Neutrophil (primary cell): ENCODE results near the gene FRYL.
"Not testable (repeated sequence)": the region's sequence is repeated elsewhere in the genome, so short reads cannot be mapped to it uniquely, and the experiment has no call there.

ENCODE experiments used
- H3K27ac ChIP-seq: fragments of 200-600 bp; sonication (generic); 2 replicates; pipeline ENCODE4 v1.5.1; 2016; ENCODE audit warnings: mild to moderate bottlenecking, moderate library complexity
- H3K27me3 ChIP-seq: fragments of 200-600 bp; sonication (generic); 2 replicates; pipeline ENCODE4 v1.6.0; 2016; ENCODE audit warnings: mild to moderate bottlenecking
- H3K36me3 ChIP-seq: fragments of 200-600 bp; sonication (generic); 2 replicates; pipeline ENCODE4 v1.5.1; 2017
- H3K4me1 ChIP-seq, 2 experiments: fragments of 200-600 bp in 1 of 2; sonication (generic) in 1 of 2; 1 replicate in 1 of 2; 2 replicates in 1 of 2; pipeline versions ENCODE4 v1.5.1 to v1.6.1; 2013 to 2016; ENCODE audit warnings: low read depth in 1 of 2, low read length in 1 of 2, mild to moderate bottlenecking in 1 of 2, moderate library complexity in 1 of 2; ENCODE audit not compliant: control insufficient read depth in 1 of 2, insufficient read depth in 1 of 2
- H3K4me3 ChIP-seq, 2 experiments: fragments of 200-600 bp in 1 of 2; sonication (generic) in 1 of 2; 1 replicate in 1 of 2; 2 replicates in 1 of 2; pipeline ENCODE4 v1.5.1; 2013 to 2016; ENCODE audit warnings: low read depth in 1 of 2, low read length in 1 of 2, mild to moderate bottlenecking in 1 of 2, moderate library complexity in 1 of 2
- H3K9me3 ChIP-seq: fragments of 200-600 bp; sonication (generic); 2 replicates; pipeline ENCODE4 v1.5.1; 2016
- CTCF ChIP-seq: fragments of 200-600 bp; sonication (generic); IDR thresholded peaks from 2 replicates; pipeline ENCODE4 v1.5.1; 2016; ENCODE audit warnings: antibody characterized with exemption

FRYL gene

GRCh38 chr4:48727666-48728459, 52.2 kb downstream of the FRYL start:
- no peak for TF ChIP-seq CTCF
- Histone ChIP-seq H3K36me3 (no peaks in the 10 kb centered on the region), H3K9me3 (no peaks in the 10 kb centered on the region), H3K4me1 (peaks cover 0 to 9% of the 10 kb centered on the region in 2 experiments), H3K27ac (no peak overlapping the region), H3K27me3 (no peaks in the 10 kb centered on the region), H3K4me3 (no peak overlapping the region)

GRCh38 chr4:48725414-48725813, 54.7 kb downstream of the FRYL start:
- no peaks in the 10 kb centered on the region for H3K9me3 ChIP-seq
- TF ChIP-seq CTCF: no peak
- no peaks in the 10 kb centered on the region for H3K27me3 ChIP-seq
- no peak overlapping the region for H3K4me3 ChIP-seq
- H3K36me3 ChIP-seq: no peaks in the 10 kb centered on the region
- peaks cover 0 to 9% of the 10 kb centered on the region in 2 experiments for H3K4me1 ChIP-seq
- H3K27ac ChIP-seq: no peak overlapping the region

GRCh38 chr4:48722509-48723446, 57.3 kb downstream of the FRYL start:
- no peaks in the 10 kb centered on the region for H3K27me3 ChIP-seq
- no peaks in the 10 kb centered on the region for H3K36me3 ChIP-seq
- H3K27ac ChIP-seq: no peak overlapping the region
- no peaks in the 10 kb centered on the region for H3K9me3 ChIP-seq
- peaks cover 0 to 9% of the 10 kb centered on the region in 2 experiments for H3K4me1 ChIP-seq
- H3K4me3 ChIP-seq: no peak overlapping the region
- no peak for TF ChIP-seq CTCF

- TF ChIP-seq CTCF: no peak
- Histone ChIP-seq H3K27me3 (no peaks in the 10 kb centered on the region), H3K4me1 (no peaks in the 10 kb centered on the region), H3K27ac (no peak overlapping the region), H3K9me3 (no peaks in the 10 kb centered on the region), H3K4me3 (no peak overlapping the region), H3K36me3 (no peaks in the 10 kb centered on the region)
Observed at GRCh38 chr4:48720459-48720858, 59.6 kb downstream of the FRYL start.

- no peaks in the 10 kb centered on the region for H3K36me3 ChIP-seq
- no peak for TF ChIP-seq CTCF
- H3K4me1 ChIP-seq: no peaks in the 10 kb centered on the region
- H3K27me3 ChIP-seq: no peaks in the 10 kb centered on the region
- no peak overlapping the region for H3K4me3 ChIP-seq
- no peaks in the 10 kb centered on the region for H3K9me3 ChIP-seq
- H3K27ac ChIP-seq: no peak overlapping the region
Observed at GRCh38 chr4:48718818-48719465, 61.1 kb downstream of the FRYL start.

GRCh38 chr4:48716285-48716684, 63.8 kb downstream of the FRYL start:
- H3K27me3 ChIP-seq, H3K36me3 ChIP-seq, H3K9me3 ChIP-seq, H3K4me3 ChIP-seq, H3K27ac ChIP-seq, H3K4me1 ChIP-seq: not testable (repeated sequence)
